HepG2 (cell line): ENCODE measurements around the gene HPGD. TPM values are rescaled to one million over a fixed set of nuclear protein-coding genes. Genes with fewer than 3 reads are reported as not detected.

Experiments
- ATAC-seq: fragments of 200-7000 bp; cut with Tn5 transposase; 3 replicates; pipeline ENCODE4 v1.9.1; 2020; ENCODE audit warnings: mild to moderate bottlenecking, moderate library complexity
- BruUV-seq: library from RNA; stranded (reverse); fragments of 400-500 nt; replicated peaks from 2 replicates; lab custom pipeline; 2021; lab: Mats Ljungman, UMichigan
- CTCF ChIA-PET: fragments of 300-600 bp; formaldehyde crosslinking; extraction: SDS; loops from one replicate; lab custom pipeline; 2021; ENCODE audit warnings: low total read pairs, inconsistent platforms, low intra/inter-chr PET ratio; lab: Yijun Ruan, JAX
- POLR2A ChIA-PET: fragments of 350-600 bp; sonication (Branson Sonifier 250); formaldehyde crosslinking; loops from one replicate; lab custom pipeline; 2020; ENCODE audit warnings: antibody characterized with exemption, inconsistent platforms; lab: Yijun Ruan, JAX
- DNase-seq: peaks from one replicate; pipeline ENCODE4 v3.0.0-alpha.2; 2015; ENCODE audit warnings: low spot score
- FAIRE-seq: peaks from 3 replicates; lab custom pipeline; 2011; peaks lifted over from hg19 to GRCh38; lab: Jason Lieb, UNC
- H2AFZ ChIP-seq: one replicate; pipeline ENCODE4 v1.6.1; 2011; ENCODE audit warnings: low read length, inconsistent platforms
- H3K27ac ChIP-seq: fragments of 300-600 bp; 3 replicates; pipeline ENCODE4 v1.8.0; 2011; ENCODE audit warnings: mixed run types, mild to moderate bottlenecking, mixed read lengths, low read length, inconsistent platforms; ENCODE audit not compliant: insufficient read depth; ENCODE audit errors: extremely low read length
- H3K27me3 ChIP-seq, 2 experiments: fragments of 200-600 bp in 1 of 2; 2 replicates in 1 of 2; 3 replicates in 1 of 2; pipeline versions ENCODE4 v1.6.0 to v1.8.0; 2011; ENCODE audit warnings: low read length in 2 of 2, mild to moderate bottlenecking in 2 of 2, moderate library complexity in 2 of 2, inconsistent platforms in 1 of 2; ENCODE audit not compliant: insufficient read depth in 2 of 2, control insufficient read depth in 1 of 2
- H3K36me3 ChIP-seq, 2 experiments: fragments of 200-600 bp in 1 of 2; replicated peaks in 1 of 2; 2 replicates in 1 of 2; 3 replicates in 1 of 2; pipeline versions ENCODE4 v1.5.1 to v1.8.0; 2011; ENCODE audit warnings: low read length in 2 of 2, inconsistent platforms in 1 of 2; ENCODE audit not compliant: insufficient read depth in 2 of 2, control insufficient read depth in 1 of 2
- H3K4me1 ChIP-seq: 2 replicates; pipeline ENCODE4 v1.5.1; 2012; ENCODE audit warnings: low read length, inconsistent platforms; ENCODE audit not compliant: insufficient read depth
- H3K4me2 ChIP-seq: 2 replicates; pipeline ENCODE4 v1.6.0; 2011; ENCODE audit warnings: low read depth, low read length, inconsistent platforms
- H3K4me3 ChIP-seq, 3 experiments: fragments of 200-600 bp in 1 of 3; sonication (generic), shearing (Covaris generic) in 1 of 3; replicated peaks in 1 of 3; 2 replicates each; pipeline ENCODE4 v1.5.1; 2011 to 2016; ENCODE audit warnings: low read length in 3 of 3, inconsistent platforms in 2 of 3, low read depth in 2 of 3, mild to moderate bottlenecking in 2 of 3, control low read depth in 1 of 3, mixed read lengths in 1 of 3; ENCODE audit not compliant: insufficient read depth in 1 of 3
- H3K79me2 ChIP-seq: one replicate; pipeline ENCODE4 v1.6.1; 2011; ENCODE audit warnings: low read length, inconsistent platforms; ENCODE audit not compliant: insufficient read depth
- H3K9ac ChIP-seq: 2 replicates; pipeline ENCODE4 v1.6.0; 2011; ENCODE audit warnings: mild to moderate bottlenecking, low read depth, low read length, inconsistent platforms; ENCODE audit not compliant: insufficient read depth
- H3K9me3 ChIP-seq: 2 replicates; pipeline ENCODE4 v1.5.1; 2012; ENCODE audit warnings: mild to moderate bottlenecking, low read length
- H4K20me1 ChIP-seq: 2 replicates; pipeline ENCODE4 v1.6.0; 2011; ENCODE audit warnings: inconsistent platforms, mild to moderate bottlenecking, low read length, moderate library complexity; ENCODE audit not compliant: insufficient read depth
- AGO1 ChIP-seq: fragments of 200-400 bp; formaldehyde crosslinking; IDR thresholded peaks from 2 replicates; pipeline ENCODE4 v1.6.1; 2017; ENCODE audit warnings: mild to moderate bottlenecking, low read depth, low read length, moderate library complexity; ENCODE audit not compliant: poor library complexity, severe bottlenecking
- ARNT2 ChIP-seq: sonication (generic); formaldehyde crosslinking; IDR thresholded peaks from 2 replicates; pipeline ENCODE4 v1.8.0; 2022; ENCODE audit warnings: mild to moderate bottlenecking, low read depth, missing genetic modification reagents, moderate library complexity
- CENPX ChIP-seq: sonication (generic); formaldehyde crosslinking; IDR thresholded peaks from 2 replicates; pipeline ENCODE4 v1.9.0; 2021; ENCODE audit warnings: mild to moderate bottlenecking, missing genetic modification reagents, moderate library complexity
- FOXM1 ChIP-seq: sonication (generic); formaldehyde crosslinking; IDR thresholded peaks from 2 replicates; pipeline ENCODE4 v1.5.0; 2020; ENCODE audit warnings: missing genetic modification reagents
- HDAC6 ChIP-seq: fragments of 200-600 bp; sonication (generic); IDR thresholded peaks from 2 replicates; pipeline ENCODE4 v1.7.0; 2017; ENCODE audit warnings: mild to moderate bottlenecking, antibody characterized with exemption, low read length, low read depth
- HIC2 ChIP-seq: sonication (generic); formaldehyde crosslinking; IDR thresholded peaks from 2 replicates; pipeline ENCODE4 v1.9.0; 2022; ENCODE audit warnings: low read depth, missing genetic modification reagents
- HNF4A ChIP-seq: sonication (generic); formaldehyde crosslinking; IDR thresholded peaks from 2 replicates; pipeline ENCODE4 v1.4.0; 2020; ENCODE audit warnings: missing genetic modification reagents
- MXD3 ChIP-seq: IDR thresholded peaks from 2 replicates; pipeline ENCODE4 v1.6.1; 2016; ENCODE audit warnings: mild to moderate bottlenecking, missing biosample characterization, missing genetic modification reagents
- MYNN ChIP-seq: sonication (generic); formaldehyde crosslinking; IDR thresholded peaks from 2 replicates; pipeline ENCODE4 v1.4.0; 2020; ENCODE audit warnings: mild to moderate bottlenecking, low read depth, missing genetic modification reagents
- PRMT3 ChIP-seq: sonication (generic); formaldehyde crosslinking; IDR thresholded peaks from 2 replicates; pipeline ENCODE4 v1.8.1; 2022; ENCODE audit warnings: low read depth, mild to moderate bottlenecking, moderate library complexity, missing genetic modification reagents, borderline replicate concordance
- WIZ ChIP-seq: sonication (generic); formaldehyde crosslinking; IDR thresholded peaks from 2 replicates; pipeline ENCODE4 v1.5.1; 2020; ENCODE audit warnings: mild to moderate bottlenecking, missing genetic modification reagents
- ZBTB1 ChIP-seq: sonication (generic); formaldehyde crosslinking; IDR thresholded peaks from 2 replicates; pipeline ENCODE4 v1.4.0; 2020; ENCODE audit warnings: missing genetic modification reagents, borderline replicate concordance
- ZFP1 ChIP-seq: IDR thresholded peaks from 2 replicates; pipeline ENCODE4 v1.6.1; 2016
- ZNF251 ChIP-seq: sonication (generic); formaldehyde crosslinking; IDR thresholded peaks from 2 replicates; pipeline ENCODE4 v1.9.0; 2021; ENCODE audit warnings: mild to moderate bottlenecking, missing genetic modification reagents
- ZNF547 ChIP-seq: sonication (generic); formaldehyde crosslinking; IDR thresholded peaks from 2 replicates; pipeline ENCODE4 v1.5.1; 2020; ENCODE audit warnings: mild to moderate bottlenecking, missing genetic modification reagents
- ZNF550 ChIP-seq: sonication (generic); formaldehyde crosslinking; IDR thresholded peaks from 2 replicates; pipeline ENCODE4 v1.4.0; 2020; ENCODE audit warnings: mild to moderate bottlenecking, missing genetic modification reagents, borderline replicate concordance
- ZNF724P ChIP-seq: sonication (generic); formaldehyde crosslinking; IDR thresholded peaks from 2 replicates; pipeline ENCODE4 v1.8.0; 2022; ENCODE audit warnings: missing genetic modification reagents, borderline replicate concordance
- WGBS: methylation state at CpG from one replicate; pipeline ENCODE4 v1.1.6; 2017; ENCODE audit warnings: low lambda C conversion rate; 5-methylcytosine and 5-hydroxymethylcytosine counted together
- in situ Hi-C: cut with HindIII; loops from 2 replicates; pipeline ENCODE4 v1.10.0; 2017; ENCODE audit warnings: low pct_unique_long_range_greater_than_20kb; ENCODE audit not compliant: extremely low pct_ligation_motif_present
- intact Hi-C: fragments of 100-400 bp; cut with micrococcal nuclease; formaldehyde crosslinking; loops from one replicate; pipeline ENCODE4 v1.10.0; 2022; ENCODE audit not compliant: unreplicated experiment
- polyA plus RNA-seq, 8 experiments: library from polyadenylated mRNA; depleted of rRNA in 3 of 8; stranded (reverse) in 7 of 8; unstranded in 1 of 8; fragments of >200 nt; fragmentation: Illumina TruSeq in 4 of 8; extraction: Trizol in 4 of 8; gene quantifications; 2 replicates each; pipeline versions ENCODE4 v1.2.1 to v1.2.3, GENCODE V29; 2011 to 2016; ENCODE audit warnings: low read depth in 4 of 8, missing spikeins in 1 of 8, mixed read lengths in 1 of 8; ENCODE audit not compliant: insufficient read depth in 1 of 8
- total RNA-seq, 5 experiments: library from RNA; depleted of rRNA; stranded (reverse); fragments of >200 nt; fragmentation: Illumina TruSeq; extraction: Trizol; gene quantifications; 2 replicates each; pipeline ENCODE4 v1.2.3, GENCODE V29; 2016; ENCODE audit warnings: low read depth in 1 of 5
- TF ChIP-seq, protein P1 (sequence below): sonication (generic); formaldehyde crosslinking; IDR thresholded peaks from 2 replicates; pipeline ENCODE4 v1.5.0; 2020; ENCODE audit warnings: missing genetic modification reagents
- TF ChIP-seq, protein P2 (sequence below): sonication (generic); formaldehyde crosslinking; IDR thresholded peaks from 2 replicates; pipeline ENCODE4 v1.4.0; 2020; ENCODE audit warnings: missing genetic modification reagents, borderline replicate concordance

Gene HPGD
- total and polyA plus RNA-seq, 2 of the 13 experiments (the other 11 are each of a cell fraction or from before 2014, with no cell fraction given) = 0.13 to 0.24 TPM

DNA sequence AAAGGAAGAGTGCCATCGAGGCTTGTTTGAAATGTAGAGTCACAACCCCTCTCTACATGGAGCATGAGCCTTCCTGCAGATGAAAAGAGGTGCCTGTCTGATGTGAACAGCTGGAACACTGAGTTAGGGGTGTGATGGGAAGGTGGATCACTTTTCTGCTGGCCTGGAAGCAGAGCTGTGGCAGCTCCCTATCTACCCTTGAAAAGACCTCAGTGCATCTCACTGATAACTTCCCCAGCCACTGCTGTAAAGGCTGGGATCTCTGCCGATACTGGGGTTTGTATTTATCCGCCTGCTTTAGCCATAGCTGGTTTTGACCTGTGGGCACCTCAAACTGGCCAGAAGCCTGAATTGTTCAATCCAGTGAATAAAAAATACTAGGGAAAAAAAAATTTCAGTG lies 46.8 kb downstream of the HPGD start:
- no peak overlapping the region for H3K4me2 ChIP-seq
- intact Hi-C loops = no loop called here
- H3K9me3 ChIP-seq = no peaks in the 10 kb centered on the region
- ChIA-PET POLR2A (no interaction called here), CTCF (no interaction called here)
- FAIRE-seq = no peak
- BruUV-seq = no TSS peak
- no peak for DNase-seq
- H3K9ac ChIP-seq = no peak overlapping the region
- no peaks in the 10 kb centered on the region for H3K79me2 ChIP-seq
- H2AFZ ChIP-seq = no peak overlapping the region
- no peak overlapping the region for H3K4me3 ChIP-seq
- H3K4me1 ChIP-seq = no peaks in the 10 kb centered on the region
- in situ Hi-C loops = no loop called here
- H4K20me1 ChIP-seq = no peaks in the 10 kb centered on the region
- no peaks in the 10 kb centered on the region for H3K36me3 ChIP-seq
- no peaks in the 10 kb centered on the region for H3K27me3 ChIP-seq
- H3K27ac ChIP-seq = no peak overlapping the region
- TF ChIP-seq FOXM1 (CRISPR knock-in tag) (no peak), ARNT2 (no peak), HNF4A (no peak), HIC2 (no peak), ZBTB1 (CRISPR knock-in tag) (no peak), PRMT3 (CRISPR knock-in tag) (no peak), ZNF550 (CRISPR knock-in tag) (no peak), ZNF724P (CRISPR knock-in tag) (no peak), ZFP1 (CRISPR knock-in tag) (no peak), CENPX (CRISPR knock-in tag) (no peak), HDAC6 (no peak), AGO1 (no peak), MXD3 (CRISPR knock-in tag) (no peak), MYNN (no peak), ZNF547 (no peak), ZNF251 (CRISPR knock-in tag) (no peak), WIZ (no peak)
- TF ChIP-seq, protein P1, sequence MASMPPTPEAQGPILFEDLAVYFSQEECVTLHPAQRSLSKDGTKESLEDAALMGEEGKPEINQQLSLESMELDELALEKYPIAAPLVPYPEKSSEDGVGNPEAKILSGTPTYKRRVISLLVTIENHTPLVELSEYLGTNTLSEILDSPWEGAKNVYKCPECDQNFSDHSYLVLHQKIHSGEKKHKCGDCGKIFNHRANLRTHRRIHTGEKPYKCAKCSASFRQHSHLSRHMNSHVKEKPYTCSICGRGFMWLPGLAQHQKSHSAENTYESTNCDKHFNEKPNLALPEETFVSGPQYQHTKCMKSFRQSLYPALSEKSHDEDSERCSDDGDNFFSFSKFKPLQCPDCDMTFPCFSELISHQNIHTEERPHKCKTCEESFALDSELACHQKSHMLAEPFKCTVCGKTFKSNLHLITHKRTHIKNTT = no peak
- TF ChIP-seq, protein P2, sequence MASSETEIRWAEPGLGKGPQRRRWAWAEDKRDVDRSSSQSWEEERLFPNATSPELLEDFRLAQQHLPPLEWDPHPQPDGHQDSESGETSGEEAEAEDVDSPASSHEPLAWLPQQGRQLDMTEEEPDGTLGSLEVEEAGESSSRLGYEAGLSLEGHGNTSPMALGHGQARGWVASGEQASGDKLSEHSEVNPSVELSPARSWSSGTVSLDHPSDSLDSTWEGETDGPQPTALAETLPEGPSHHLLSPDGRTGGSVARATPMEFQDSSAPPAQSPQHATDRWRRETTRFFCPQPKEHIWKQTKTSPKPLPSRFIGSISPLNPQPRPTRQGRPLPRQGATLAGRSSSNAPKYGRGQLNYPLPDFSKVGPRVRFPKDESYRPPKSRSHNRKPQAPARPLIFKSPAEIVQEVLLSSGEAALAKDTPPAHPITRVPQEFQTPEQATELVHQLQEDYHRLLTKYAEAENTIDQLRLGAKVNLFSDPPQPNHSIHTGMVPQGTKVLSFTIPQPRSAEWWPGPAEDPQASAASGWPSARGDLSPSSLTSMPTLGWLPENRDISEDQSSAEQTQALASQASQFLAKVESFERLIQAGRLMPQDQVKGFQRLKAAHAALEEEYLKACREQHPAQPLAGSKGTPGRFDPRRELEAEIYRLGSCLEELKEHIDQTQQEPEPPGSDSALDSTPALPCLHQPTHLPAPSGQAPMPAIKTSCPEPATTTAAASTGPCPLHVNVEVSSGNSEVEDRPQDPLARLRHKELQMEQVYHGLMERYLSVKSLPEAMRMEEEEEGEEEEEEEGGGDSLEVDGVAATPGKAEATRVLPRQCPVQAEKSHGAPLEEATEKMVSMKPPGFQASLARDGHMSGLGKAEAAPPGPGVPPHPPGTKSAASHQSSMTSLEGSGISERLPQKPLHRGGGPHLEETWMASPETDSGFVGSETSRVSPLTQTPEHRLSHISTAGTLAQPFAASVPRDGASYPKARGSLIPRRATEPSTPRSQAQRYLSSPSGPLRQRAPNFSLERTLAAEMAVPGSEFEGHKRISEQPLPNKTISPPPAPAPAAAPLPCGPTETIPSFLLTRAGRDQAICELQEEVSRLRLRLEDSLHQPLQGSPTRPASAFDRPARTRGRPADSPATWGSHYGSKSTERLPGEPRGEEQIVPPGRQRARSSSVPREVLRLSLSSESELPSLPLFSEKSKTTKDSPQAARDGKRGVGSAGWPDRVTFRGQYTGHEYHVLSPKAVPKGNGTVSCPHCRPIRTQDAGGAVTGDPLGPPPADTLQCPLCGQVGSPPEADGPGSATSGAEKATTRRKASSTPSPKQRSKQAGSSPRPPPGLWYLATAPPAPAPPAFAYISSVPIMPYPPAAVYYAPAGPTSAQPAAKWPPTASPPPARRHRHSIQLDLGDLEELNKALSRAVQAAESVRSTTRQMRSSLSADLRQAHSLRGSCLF (CRISPR knock-in tag) = no peak
- WGBS = 2% methylated on average over 3 of the region's 3 CpGs
- no peak for ATAC-seq
